ENCODE results near the gene NTM. TPM values are rescaled to one million over a fixed set of nuclear protein-coding genes. Genes with fewer than 3 reads are reported as not detected.
A peak's percentile ranks its signal among the peaks of the same experiment; 100 is the strongest.

The NTM gene
- total RNA-seq, 4 donors from 2014 or later = 3.6 to 11.8 (median 7.8) TPM

GRCh38 chr11:131561972-131562371 lies 191.6 kb downstream of the NTM start:
- Histone ChIP-seq H3K4me1 (no peaks in the 10 kb centered on the region), H3K9me3 (peaks cover 0 to 7% (median 0%) of the 10 kb centered on the region in 3 donors), H3K36me3 (no peaks in the 10 kb centered on the region), H3K27me3 (peaks cover 4% of the 10 kb centered on the region), H3K4me3 (no peak overlapping the region), H3K27ac (no peak overlapping the region)
- no peak for TF ChIP-seq POLR2AphosphoS5 (IDR thresholded peaks at IDR 0.05)
- TF ChIP-seq POLR2A (IDR thresholded peaks at IDR 0.05) = no peak
- TF ChIP-seq CTCF (IDR thresholded peaks at IDR 0.05) = no peak
- TF ChIP-seq EP300 (IDR thresholded peaks at IDR 0.05) = no peak
- no peak for ATAC-seq
- 29% methylated on average over 4 of the region's 5 CpGs; no CpG with 5 or more reads in 1 of the 2 donors for WGBS, 2 donors (ENCODE audit: low coverage in 1 of 2)

- Histone ChIP-seq H3K27me3 (peaks cover 8% of the 10 kb centered on the region), H3K4me3 (no peak overlapping the region), H3K36me3 (no peaks in the 10 kb centered on the region), H3K27ac (no peak overlapping the region), H3K4me1 (no peaks in the 10 kb centered on the region), H3K9me3 (no peaks in the 10 kb centered on the region)
- no peak for TF ChIP-seq EP300 (IDR thresholded peaks at IDR 0.05)
- TF ChIP-seq POLR2AphosphoS5 (IDR thresholded peaks at IDR 0.05) = no peak
- ATAC-seq = no peak
- 75% methylated on average over 1 of the region's 1 CpG; no CpG with 5 or more reads in 1 of the 2 donors for WGBS, 2 donors (ENCODE audit: low coverage in 1 of 2)
Measured at GRCh38 chr11:131568318-131568717, 197.9 kb downstream of the NTM start.

- no peaks in the 10 kb centered on the region for H3K9me3 ChIP-seq
- WGBS, 2 donors (ENCODE audit: low coverage in 1 of 2) = 9 to 26% methylated on average over 3 to 4 of the region's 4 CpGs
- no peak for ATAC-seq
- no peaks in the 10 kb centered on the region for H3K36me3 ChIP-seq
- no peak overlapping the region for H3K27ac ChIP-seq
- H3K4me3 ChIP-seq = no peak overlapping the region
- TF ChIP-seq EP300 (IDR thresholded peaks at IDR 0.05) (no peak), CTCF (IDR thresholded peaks at IDR 0.05) (no peak), POLR2AphosphoS5 (IDR thresholded peaks at IDR 0.05) (no peak), POLR2A (IDR thresholded peaks at IDR 0.05) (no peak)
- no peaks in the 10 kb centered on the region for H3K4me1 ChIP-seq
- H3K27me3 ChIP-seq = peaks cover 12% of the 10 kb centered on the region
Measured at GRCh38 chr11:131571571-131571970, 201.2 kb downstream of the NTM start.

- 75% methylated on average over 4 of the region's 7 CpGs; no CpG with 5 or more reads in 1 of the 2 donors for whole genome bisulfite sequencing, 2 donors (ENCODE audit: low coverage in 1 of 2)
- H3K36me3 ChIP-seq = no peaks in the 10 kb centered on the region
- TF ChIP-seq CTCF (IDR thresholded peaks at IDR 0.05) (no peak), EP300 (IDR thresholded peaks at IDR 0.05) (no peak), POLR2A (IDR thresholded peaks at IDR 0.05) (no peak)
- peaks cover 4% of the 10 kb centered on the region for H3K27me3 ChIP-seq
- no peak overlapping the region for H3K4me3 ChIP-seq
- no peaks in the 10 kb centered on the region for H3K4me1 ChIP-seq
- no peak overlapping the region for H3K27ac ChIP-seq
- ATAC-seq = no peak
- no peaks in the 10 kb centered on the region for H3K9me3 ChIP-seq
Measured at GRCh38 chr11:131572423-131572822, 202.0 kb downstream of the NTM start.

- H3K4me3 ChIP-seq = no peak overlapping the region
- no peaks in the 10 kb centered on the region for H3K4me1 ChIP-seq
- 40% methylated on average over 7 of the region's 7 CpGs; no CpG with 5 or more reads in 1 of the 2 donors for WGBS, 2 donors (ENCODE audit: low coverage in 1 of 2)
- TF ChIP-seq POLR2A (IDR thresholded peaks at IDR 0.05) (no peak), EP300 (IDR thresholded peaks at IDR 0.05) (no peak), CTCF (IDR thresholded peaks at IDR 0.05) (peak in 1 of 4 experiments; percentile 13), POLR2AphosphoS5 (IDR thresholded peaks at IDR 0.05) (no peak)
- no peak for ATAC-seq
- H3K36me3 ChIP-seq = no peaks in the 10 kb centered on the region
- peaks cover 32% of the 10 kb centered on the region for H3K27me3 ChIP-seq
- no peak overlapping the region for H3K27ac ChIP-seq
- no peaks in the 10 kb centered on the region for H3K9me3 ChIP-seq
Measured at GRCh38 chr11:131579932-131580387, 209.5 kb downstream of the NTM start.
